SKM-1 (cell line): Measurements from ENCODE around the gene ZMYM5.
"Not testable (repeated sequence)": the region's sequence is repeated elsewhere in the genome, so short reads cannot be mapped to it uniquely, and the experiment has no call there.

Source experiments
- DNase-seq: peaks from one replicate; lab custom pipeline; 2025; ENCODE audit not compliant: unreplicated experiment; lab: John Stamatoyannopoulos, UW

The ZMYM5 gene

DNA sequence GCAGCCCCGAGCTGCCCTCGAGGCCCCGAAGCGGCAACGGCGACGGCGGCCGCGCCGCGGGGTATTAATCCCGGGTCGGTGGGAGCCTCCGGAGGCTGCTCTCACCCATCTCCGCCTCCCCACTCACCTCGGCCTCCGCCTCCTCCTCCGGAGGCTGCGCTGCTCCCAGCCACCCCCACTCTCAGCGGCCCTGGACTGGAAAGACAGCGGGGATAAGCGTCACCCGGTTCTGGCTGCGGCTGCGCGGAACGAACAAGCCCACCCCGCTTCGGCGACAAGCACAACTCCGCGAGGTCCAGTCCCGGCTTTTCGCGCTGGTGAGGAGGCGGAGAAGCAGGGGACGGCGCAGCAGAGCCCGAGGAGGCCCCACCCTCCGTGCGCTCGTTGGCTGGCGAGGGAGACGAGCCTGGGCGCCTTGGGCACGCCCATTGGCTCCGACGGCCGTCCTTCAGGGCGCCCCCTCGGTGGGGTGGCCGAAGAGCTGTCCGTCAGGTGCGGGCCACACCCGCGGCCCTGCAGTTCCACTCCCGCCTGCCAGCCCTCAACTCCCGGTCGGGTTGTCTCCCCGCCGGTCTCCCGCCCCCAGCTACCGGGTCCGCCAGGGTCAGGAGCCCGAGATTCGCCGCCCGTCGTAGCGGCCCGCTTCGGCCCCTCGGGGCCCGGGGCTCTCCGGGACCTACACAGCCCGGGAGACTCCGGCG, at the start of gene ZMYM5:
ZMYM5 (minus strand) TSS at position 327 of the 701 bp plus-strand sequence. CDS start 11,469 bp downstream, outside the sequence.
- peak; percentile 94 for DNase-seq

DNA sequence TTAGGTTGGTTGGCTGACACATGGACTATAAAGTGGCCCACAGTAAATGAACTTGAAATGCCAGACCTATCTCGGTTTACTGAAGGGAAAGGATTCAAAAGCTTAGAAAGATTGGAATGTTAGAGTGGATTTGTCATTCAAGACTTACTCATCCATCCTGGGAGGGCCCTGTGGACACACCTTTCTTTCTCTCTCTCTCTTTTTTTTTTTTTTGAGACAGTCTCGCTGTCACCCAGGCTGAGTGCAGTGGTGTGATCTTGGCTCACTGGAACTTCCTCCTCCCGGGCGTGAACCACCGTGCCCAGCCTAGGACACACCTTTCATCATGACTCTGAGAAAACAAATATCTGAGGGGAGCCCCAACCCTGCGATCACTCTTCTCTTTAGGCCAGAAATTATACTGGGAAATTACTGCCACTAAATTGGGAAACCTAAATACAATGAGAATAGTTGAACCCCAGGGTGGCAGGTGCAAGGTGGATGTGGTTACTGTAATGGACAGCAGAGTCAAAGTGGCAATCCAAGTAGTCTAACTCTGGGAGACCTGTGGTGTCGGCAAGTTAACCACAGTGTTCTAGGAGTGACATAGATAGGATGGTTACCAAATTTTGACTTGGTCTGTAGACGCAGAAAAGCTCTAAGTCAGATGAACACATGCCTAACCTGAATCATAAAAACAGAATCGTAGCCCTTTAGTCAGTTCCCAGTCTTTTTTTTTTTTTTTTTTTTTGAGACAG, 47.1 kb upstream of the ZMYM5 start:
- DNase-seq = no peak

DNA sequence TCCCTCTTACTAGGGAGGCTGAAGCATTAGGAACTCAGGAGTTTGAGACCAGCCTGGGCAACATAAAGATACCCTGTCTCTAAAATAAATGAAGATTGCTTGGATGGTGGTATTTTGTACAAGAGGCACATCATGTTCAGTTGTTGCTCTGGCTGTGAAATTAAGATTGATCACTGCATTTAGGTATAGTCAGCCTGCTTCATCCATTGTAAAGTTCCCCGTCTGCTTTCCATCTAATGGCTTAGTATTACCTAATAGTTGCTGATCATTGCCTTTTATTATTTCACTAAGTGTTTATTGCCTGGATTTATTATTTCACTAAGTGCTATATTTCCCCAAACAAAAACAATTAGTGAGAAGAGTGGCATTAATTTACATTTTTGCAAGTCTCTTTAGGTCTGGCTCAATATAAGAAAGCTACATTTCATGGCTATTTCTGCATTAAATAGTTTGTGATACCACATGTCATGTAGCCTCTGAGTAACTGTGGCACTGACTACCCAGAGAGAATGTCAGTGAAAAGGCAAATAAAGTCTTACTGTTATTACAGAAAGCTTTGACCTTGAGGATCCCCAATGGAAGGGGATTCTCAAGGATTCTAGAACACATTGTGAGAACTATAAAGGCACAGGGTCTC, 45.0 kb upstream of the ZMYM5 start:
- no peak for DNase-seq

DNA sequence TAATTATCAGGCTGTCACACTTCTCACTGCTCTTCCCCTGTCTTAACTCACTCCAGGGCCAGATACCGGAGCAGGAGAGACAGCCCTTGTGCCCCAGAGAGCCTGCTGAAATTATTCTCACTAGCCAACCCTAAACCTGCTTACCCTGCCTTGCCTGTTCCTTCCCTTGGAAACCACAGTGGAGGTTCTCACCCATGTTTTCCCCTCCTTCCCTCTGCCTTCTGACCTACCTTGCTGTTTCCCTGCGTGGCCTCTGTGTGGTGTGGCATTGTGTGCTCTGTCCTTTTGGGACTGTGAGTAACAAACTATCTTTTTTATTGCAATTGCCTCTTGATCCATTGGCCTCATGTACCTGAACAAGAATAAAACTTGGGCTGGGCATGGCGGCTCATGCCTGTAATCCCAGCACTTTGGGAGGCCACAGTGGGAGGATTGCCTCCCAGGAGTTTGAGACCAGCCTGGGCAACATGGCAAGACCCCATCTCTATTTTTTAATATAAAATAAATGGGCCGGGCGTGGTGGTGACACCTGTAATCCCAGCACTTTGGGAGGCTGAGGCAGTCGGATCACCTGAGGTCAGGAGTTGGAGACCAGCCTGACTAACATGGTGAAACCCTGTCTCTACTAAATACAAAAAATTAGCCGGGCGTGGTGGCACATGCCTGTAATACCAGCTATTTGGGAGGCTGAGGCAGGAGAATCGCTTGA, 42.2 kb upstream of the ZMYM5 start:
- DNase-seq = not testable (repeated sequence)

DNA sequence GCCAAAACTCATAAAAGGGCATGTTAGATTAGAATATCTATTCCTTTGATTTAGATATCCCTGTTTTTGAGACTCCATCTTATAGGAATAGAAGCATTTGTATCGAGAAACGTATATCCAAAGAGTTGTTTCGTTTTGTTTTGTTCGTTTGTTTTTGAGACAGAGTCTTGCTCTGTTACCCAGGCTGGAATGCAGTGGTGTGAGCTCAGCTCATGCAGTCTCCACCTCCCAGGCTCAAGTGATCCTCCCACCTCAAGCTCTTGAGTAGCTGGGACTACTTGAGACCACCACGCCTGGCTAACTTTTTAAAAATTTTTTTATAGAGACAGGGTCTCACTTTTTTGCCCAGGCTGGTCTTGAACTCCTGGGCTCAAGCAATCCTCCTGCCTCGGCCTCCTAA, 26.6 kb upstream of the ZMYM5 start:
- no peak for DNase-seq

DNA sequence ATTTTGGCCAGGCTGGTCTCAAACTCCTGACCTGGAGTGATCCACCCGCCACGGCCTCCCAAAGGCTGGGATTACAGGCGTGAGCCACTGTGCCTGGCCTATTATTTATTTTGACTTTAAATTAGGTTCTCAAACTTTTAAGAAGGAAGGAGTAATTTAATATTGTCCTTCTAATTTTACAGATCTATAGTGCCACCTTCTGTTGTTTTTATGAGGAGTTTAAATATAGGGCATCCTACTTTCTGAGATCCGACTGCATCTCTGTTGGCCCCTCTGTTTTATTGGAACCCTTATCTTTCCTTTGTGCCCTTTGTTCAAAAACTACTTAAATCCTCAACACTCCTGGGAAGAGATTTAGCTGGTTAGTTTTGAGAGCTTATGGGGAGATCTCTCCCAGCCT, 25.4 kb upstream of the ZMYM5 start:
- DNase-seq = no peak

DNA sequence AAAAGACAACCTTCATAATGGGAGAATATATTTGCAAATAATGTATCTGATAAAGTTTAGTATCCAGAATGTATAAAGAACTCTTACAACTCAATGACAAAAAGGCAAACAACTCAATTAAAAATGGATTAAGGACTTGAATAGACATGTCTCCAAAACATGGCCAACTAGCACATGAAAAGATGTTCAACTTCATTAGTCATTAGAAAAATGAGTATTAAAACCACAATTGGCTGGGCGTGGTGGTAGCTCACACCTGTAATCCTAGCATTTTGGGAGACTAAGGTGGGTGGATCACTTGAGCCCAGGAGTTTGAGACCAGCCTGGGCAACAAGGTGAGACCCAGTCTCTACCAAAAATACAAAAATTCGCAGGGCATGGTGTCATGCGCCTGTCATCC, 18.8 kb upstream of the ZMYM5 start:
- no peak for DNase-seq

DNA sequence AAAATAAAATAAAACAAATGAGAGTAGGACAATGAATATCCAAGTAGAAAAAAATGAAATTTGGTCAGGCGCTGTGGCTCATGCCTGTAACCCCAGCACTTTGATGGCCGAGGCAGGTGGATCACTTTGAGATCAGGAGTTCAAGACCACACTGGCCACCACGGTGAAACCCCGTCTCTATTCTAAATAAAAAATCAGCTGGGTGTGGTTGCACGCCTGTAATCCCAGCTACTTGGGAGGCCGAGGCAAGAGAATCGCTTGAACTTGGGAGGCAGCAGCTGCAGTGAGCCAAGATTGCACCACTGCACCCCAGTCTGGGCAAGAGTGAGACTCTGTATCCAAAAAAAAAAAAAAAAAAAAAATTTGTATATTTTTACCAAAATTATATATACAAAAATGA, 18.2 kb upstream of the ZMYM5 start:
- no peak for DNase-seq

DNA sequence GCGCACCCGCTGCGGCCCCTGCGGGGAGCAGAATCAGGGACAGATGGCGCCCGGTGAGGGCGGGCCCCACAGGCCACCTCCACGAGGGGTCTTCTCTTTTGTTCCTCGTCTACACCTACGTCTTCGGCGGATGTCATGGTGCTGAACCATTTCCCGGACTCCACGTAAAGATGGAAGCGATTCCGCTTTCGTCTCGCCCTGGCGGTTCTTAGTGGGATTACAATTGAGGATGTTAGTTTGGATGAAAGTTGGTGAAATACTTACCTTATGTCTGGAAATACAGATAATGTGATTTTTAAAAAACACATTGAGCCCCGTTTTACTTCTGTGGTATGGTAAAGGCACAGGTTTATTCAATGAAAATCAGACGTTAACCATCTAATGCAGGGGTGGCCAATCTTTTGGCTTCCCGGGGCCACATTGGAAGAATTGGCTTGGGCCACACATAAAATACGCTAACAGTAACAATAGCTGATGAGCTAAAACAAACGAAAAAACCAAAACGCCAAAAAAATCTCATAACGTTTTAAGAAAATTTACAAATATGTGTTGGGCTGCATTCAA, 1.4 kb upstream of the ZMYM5 start:
- DNase-seq = peak; percentile 12

DNA sequence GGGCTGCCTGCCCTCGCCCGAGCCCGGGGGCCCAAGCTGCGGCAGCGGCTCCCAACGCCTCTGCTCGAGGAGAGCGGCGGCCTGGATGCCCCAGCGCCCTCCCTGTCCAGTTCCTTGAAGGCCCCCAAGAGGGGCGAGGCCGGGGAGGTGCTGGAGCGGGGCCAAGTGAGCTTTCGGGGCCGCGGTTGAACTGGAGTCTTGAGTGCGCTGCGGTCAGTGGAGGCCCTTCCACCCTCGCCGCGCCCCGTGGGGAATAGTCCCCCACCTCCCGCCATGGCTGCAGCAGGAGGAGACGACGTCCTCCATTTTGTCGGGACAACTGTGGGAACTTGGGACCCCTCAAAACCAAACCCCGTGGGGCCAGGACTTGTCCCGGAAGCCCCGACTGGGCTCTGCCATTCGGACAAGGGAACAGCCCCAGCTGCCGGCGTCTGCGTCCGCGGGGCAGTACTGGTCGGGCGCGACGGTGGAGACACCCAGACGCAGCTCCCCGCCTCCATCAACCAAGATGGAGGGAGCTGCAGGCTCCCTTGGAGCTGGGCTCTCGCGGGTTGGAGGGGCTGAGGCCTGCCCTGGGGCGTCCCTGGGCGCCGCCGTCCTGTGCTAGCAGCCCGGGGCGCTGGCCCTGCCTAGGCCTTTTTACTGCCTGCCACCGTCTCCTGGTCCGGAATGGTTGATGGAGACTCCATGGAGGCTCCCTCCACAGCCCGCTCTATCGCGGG, 736 bp upstream of the ZMYM5 start:
- no peak for DNase-seq

DNA sequence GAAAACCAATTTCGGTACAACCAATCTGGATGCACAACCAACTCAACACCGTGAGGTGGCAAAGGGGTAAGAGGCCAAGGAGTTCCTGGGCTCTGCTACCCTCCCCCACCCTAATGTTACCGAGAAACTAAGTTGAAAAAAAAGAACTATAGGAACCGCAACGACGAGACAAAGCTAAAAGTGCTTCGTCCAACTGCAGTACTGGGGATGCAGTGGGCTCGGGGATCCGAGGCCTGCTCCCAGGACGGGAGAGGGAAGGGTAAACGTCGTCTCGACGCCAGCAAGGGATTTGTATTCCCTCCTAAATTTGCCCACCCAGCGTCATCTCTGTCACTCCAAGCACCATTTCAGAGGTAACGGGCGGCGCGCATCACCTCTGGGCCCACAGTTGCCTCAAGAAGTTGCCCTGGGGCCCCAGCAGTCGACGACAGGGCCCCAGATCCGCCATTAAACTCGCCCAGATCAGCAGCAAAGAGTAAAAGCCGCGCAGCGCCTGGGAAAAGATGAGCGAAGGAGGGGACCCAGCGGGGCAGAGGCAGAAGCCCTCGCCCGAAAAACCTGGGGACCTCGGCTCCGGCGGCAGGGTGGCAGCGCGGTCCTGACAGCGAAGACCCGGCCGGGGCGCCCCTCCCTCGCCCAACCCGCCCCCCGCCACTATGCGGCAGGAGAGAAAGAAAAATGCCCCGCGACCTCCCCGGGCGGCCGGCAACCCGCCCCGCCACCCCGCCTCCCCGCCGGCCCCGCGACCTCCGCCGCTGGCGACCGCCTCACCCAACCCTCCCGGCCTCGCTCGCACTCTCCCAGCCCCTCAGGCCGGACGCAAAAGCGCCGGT, 752 bp downstream of the ZMYM5 start:
- DNase-seq = no peak

DNA sequence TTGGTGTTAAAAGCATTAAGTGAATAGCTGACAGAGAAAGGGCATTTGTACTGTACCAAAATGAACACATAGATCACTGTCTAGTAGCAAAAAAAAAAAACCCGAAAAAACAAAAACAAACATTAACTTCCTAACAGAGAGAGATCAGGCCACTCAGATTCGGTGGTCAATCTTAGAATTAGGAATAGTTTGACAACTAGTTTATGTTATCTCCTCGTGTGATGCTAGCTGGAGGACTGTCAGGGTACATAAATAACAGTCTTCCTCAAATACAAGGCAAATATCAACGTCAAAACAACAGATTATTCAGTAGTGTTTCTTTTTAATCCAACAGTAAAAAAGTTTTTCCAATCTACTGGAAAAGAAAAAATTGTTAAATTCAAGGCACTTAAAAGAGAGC, 1.7 kb downstream of the ZMYM5 start:
- DNase-seq = no peak

DNA sequence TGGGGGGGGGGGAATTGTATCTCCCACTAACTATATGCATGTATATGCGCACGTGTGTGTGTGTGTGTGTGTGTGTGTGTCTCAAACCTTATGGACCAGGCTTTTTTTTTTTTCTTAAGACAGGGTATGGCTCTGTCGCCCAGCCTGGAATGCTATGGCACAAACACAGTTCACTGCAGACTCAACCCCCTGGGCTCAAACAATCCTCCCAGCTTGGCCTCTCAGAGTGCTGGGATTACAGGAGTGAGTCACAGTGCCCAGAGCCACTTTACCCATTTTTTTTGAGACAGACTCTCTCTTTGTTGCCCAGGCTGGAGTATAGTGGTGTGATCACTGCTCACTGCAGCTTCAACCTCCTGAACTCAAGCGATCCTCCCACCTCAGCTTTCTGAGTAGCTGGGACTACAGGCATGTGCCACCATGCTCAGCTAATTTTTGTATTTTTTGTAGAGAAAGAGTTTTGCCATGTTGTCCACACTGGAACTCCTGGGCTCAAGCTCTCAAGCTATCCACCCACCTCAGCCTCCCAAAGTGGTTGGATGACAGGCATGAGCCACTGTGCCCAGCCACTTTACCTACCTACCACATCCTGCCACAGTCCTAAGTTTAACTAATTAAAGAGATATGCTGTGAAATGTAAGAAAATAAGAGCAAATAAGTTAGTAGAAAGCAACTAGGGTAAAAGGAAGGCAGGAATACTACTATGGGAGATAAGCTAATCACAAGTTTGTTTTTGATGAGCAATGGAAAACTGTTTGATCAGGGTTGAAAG, 2.4 kb downstream of the ZMYM5 start:
- DNase-seq = no peak

DNA sequence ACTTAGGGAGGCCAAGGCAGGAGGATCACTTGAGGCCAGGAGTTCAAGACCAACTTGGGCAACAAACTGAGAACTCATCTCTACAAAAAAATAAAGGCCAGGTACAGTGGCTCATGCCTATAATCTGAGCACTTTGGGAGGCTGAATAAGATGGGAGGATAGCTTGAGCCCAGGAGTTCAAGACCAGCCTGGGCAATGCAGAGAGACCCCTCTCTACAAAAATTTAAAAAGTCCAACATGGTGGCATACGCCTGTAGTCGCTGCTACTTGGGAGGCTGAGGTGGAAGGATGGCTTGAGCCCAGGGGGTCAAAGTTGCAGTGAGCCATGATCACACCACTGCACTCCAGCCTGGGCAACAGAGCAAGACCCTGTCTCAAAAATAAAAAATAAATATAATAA, 5.8 kb downstream of the ZMYM5 start:
- not testable (repeated sequence) for DNase-seq

DNA sequence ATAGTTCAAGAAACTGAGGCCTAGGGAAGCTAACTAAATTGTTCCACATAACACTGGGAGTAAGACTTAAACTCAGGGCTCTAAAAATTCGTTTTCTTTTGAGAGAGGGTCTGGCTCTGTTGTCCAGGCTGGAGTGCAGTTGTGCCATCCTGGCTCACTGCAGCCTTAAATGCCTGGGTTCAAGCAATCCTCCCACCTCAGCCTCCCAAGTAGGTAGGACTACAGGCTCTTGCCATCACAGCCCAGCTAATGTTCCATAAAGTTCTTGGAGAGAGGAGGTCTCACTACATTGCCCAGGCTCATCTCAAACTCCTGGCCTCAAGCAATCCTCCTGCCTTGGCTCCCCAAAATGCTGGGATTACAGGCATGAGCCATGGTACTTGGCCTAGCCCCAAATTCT, 10.7 kb downstream of the ZMYM5 start:
- no peak for DNase-seq

DNA sequence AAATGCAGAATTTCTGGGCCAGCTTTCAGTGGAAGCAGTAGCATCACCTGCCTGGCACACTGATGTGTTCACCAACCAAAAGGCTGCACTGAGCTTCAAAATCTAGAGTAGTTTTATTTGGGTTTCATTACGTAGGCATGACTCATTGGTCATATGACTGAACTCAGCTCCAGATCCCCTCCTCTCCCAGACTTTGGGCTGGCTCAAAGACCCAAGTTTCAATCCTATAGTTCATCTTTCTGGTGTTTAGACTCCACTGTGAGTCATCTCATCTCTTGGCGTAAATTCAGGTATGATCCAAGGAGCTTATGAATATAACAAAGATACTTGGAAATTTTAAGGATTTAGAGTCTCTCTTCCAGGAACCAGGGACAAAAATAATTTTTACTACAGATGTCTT, 17.7 kb downstream of the ZMYM5 start:
- DNase-seq = no peak

DNA sequence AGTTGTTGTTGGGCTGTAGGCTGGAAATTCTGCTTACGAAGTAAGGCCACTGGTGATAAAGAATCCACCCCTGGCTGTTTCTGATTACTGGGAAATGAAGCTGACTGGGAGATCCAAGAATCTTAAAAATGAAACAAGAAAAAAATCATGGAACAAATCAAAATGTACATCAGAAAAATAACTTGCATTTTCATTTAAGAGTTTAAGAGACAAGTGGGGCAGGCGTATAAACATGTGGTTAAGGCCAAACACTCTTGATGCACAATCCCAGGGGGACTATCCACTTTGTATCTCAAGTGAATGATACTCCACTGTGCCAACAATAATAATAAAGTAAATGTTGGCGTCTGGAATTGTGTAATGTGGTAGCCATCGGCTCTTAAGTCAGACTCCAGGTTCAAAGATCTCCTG, 24.6 kb downstream of the ZMYM5 start:
- DNase-seq = no peak

DNA sequence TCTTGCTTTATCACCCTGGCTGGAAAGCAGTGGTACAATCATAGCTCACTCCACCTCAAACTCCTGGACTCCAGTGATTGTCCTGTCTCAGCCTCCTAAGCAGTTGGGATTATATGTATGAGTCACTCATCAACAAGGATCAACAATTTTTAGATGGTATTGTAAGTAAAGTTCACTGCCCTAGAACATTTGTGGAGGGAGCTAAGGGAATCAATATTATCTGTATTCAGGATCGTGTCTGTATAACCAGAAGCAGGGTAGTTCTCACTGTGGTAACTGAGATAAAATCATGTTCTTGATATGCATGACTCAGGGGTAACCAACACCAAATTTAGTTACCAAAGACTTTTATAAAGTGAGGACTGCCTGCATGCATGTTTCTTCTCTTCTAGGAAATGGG, 27.0 kb downstream of the ZMYM5 start:
- no peak for DNase-seq

DNA sequence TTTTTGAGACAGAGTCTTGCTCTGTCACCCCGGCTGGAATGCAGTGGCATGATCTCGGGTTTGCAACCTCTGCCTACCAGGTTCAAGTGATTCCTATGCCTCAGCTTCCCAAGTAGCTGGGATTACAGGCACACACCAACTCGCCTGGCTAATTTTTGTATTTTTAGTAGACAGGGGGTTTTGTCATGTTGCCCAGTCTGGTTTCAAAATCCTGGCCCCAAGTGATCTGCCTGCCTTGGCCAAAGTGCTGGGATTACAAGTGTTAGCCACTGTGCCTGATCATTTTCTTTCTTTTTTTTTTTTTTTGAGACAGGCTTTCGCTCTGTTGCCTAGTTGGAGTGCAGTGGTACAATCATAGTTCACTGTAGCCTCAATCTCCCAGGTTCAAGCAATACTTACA, 28.7 kb downstream of the ZMYM5 start:
- no peak for DNase-seq
